ENCODE data around the gene SMARCA4. TPM values are rescaled to one million over a fixed set of nuclear protein-coding genes. Genes with fewer than 3 reads are reported as not detected.

SMARCA4 gene
- total and polyA plus RNA-seq, 3 donors from 2014 or later, result 141 to 188 (median 180) TPM

DNA sequence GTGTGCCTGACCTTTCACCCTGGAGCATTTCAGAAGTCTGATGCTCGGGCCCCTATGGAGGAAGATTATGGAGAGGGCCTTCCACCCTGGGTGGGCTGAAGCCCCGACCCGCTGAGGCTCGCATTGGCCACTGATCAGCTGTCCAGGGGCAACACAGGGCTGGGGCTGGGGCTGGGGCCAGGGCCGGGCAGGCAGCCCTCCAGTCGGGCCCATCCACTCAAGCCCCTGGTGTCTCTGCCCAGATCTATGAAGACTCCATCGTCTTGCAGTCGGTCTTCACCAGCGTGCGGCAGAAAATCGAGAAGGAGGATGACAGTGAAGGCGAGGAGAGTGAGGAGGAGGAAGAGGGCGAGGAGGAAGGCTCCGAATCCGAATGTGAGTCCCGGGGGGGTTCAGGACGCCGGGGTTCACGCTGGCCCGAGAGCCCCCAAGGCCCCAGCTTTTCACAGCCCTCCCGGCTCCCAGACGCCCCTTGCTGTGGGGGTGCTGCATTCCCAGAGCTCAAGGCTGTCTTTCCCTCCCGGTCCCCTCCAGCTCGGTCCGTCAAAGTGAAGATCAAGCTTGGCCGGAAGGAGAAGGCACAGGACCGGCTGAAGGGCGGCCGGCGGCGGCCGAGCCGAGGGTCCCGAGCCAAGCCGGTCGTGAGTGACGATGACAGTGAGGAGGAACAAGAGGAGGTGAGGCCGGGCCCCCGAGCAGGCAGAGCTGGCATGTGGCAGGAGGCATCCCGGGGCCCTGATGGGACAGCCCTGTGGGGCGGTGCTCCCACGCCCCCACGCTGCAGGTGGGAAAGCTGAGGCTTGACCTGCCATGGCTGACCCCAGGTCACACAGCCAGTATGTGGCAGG is 98.9 kb downstream of the SMARCA4 start:
- 92 to 94% methylated on average over 26 to 43 of the region's 43 CpGs for WGBS, 2 donors
- TF ChIP-seq POLR2A (IDR thresholded peaks at IDR 0.05), result no peak
- no peak for TF ChIP-seq CTCF (IDR thresholded peaks at IDR 0.05)
- no peaks in the 10 kb centered on the region for H3K27me3 ChIP-seq
- no peaks in the 10 kb centered on the region for H3K36me3 ChIP-seq (ENCODE audit: low read depth, missing control alignments)
- no peak overlapping the region for H3K27ac ChIP-seq
- intact Hi-C loops (cut with DNase I; ENCODE audit: low total_unique reads), result no loop called here
- H3K4me1 ChIP-seq, result no peaks in the 10 kb centered on the region
- no peak overlapping the region for H3K4me3 ChIP-seq
- no peaks in the 10 kb centered on the region for H3K9me3 ChIP-seq
- DNase-seq, result no peak

DNA sequence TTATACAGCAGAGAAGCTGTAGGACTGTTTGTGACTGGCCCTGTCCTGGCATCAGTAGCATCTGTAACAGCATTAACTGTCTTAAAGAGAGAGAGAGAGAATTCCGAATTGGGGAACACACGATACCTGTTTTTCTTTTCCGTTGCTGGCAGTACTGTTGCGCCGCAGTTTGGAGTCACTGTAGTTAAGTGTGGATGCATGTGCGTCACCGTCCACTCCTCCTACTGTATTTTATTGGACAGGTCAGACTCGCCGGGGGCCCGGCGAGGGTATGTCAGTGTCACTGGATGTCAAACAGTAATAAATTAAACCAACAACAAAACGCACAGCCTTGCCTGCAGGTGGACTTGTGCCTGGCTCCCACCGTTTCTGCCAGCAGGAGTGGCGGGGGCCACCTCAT is 101.1 kb downstream of the SMARCA4 start:
- Histone ChIP-seq H3K36me3 (ENCODE audit: low read depth, missing control alignments) (no peaks in the 10 kb centered on the region), H3K4me3 (no peak overlapping the region), H3K27ac (no peak overlapping the region), H3K9me3 (no peaks in the 10 kb centered on the region), H3K4me1 (no peaks in the 10 kb centered on the region), H3K27me3 (no peaks in the 10 kb centered on the region)
- WGBS, 2 donors, result 82 to 87% methylated on average over 13 to 14 of the region's 14 CpGs
- TF ChIP-seq CTCF (IDR thresholded peaks at IDR 0.05), result no peak
- TF ChIP-seq POLR2A (IDR thresholded peaks at IDR 0.05), result no peak
- no peak for DNase-seq
- intact Hi-C loops (cut with DNase I; ENCODE audit: low total_unique reads), result no loop called here

- Histone ChIP-seq H3K4me1 (no peaks in the 10 kb centered on the region), H3K4me3 (no peak overlapping the region), H3K36me3 (ENCODE audit: low read depth, missing control alignments) (no peaks in the 10 kb centered on the region), H3K9me3 (no peaks in the 10 kb centered on the region), H3K27me3 (no peaks in the 10 kb centered on the region), H3K27ac (no peak overlapping the region)
- DNase-seq, result no peak
- WGBS, 2 donors, result 77 to 86% methylated on average over 3 of the region's 3 CpGs
- intact Hi-C loops (cut with DNase I; ENCODE audit: low total_unique reads), result no loop called here
- TF ChIP-seq CTCF (IDR thresholded peaks at IDR 0.05) (no peak), POLR2A (IDR thresholded peaks at IDR 0.05) (no peak)
Measured at GRCh38 chr19:11063434-11063833, 102.6 kb downstream of the SMARCA4 start.

GRCh38 chr19:11064831-11065303 is 104.0 kb downstream of the SMARCA4 start:
- intact Hi-C loops (cut with DNase I; ENCODE audit: low total_unique reads), result no loop called here
- Histone ChIP-seq H3K27me3 (no peaks in the 10 kb centered on the region), H3K4me3 (no peak overlapping the region), H3K27ac (peak overlapping the region in 1 of 2 donors; percentile 64), H3K9me3 (no peaks in the 10 kb centered on the region), H3K4me1 (no peaks in the 10 kb centered on the region), H3K36me3 (ENCODE audit: low read depth, missing control alignments) (no peaks in the 10 kb centered on the region)
- 48 to 64% methylated on average over 5 to 10 of the region's 10 CpGs for WGBS, 2 donors
- TF ChIP-seq CTCF (IDR thresholded peaks at IDR 0.05), result no peak
- no peak for TF ChIP-seq POLR2A (IDR thresholded peaks at IDR 0.05)
- DNase-seq, result peak; percentile 51

DNA sequence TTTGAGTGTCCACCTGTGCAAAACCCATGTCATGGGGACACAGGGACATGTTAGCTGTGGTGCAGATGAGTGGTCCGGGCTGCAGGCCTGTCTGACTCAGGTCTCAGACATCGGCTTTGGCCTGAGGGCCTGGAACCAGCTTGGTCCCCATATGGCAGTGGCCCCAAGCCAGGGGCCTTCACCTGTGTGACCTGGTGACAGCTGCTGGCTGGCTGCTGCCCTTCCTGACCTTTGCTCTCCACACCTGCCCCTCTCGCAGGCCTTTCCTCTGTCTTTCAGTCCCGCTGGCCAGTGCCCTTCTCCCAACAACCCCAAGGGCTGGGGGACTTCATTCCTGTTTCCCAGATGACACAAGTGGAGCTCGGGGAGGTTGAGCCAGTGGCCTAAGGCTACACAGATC is 105.5 kb downstream of the SMARCA4 start:
- 91 to 92% methylated on average over 5 of the region's 5 CpGs for WGBS, 2 donors
- TF ChIP-seq CTCF (IDR thresholded peaks at IDR 0.05) (no peak), POLR2A (IDR thresholded peaks at IDR 0.05) (no peak)

More for the DNA sequence above, 105.5 kb downstream of the SMARCA4 start:
- no peaks in the 10 kb centered on the region for H3K4me1 ChIP-seq
- H3K27me3 ChIP-seq, result no peaks in the 10 kb centered on the region
- no peak for DNase-seq
- H3K27ac ChIP-seq, result no peak overlapping the region
- no peaks in the 10 kb centered on the region for H3K9me3 ChIP-seq
- H3K4me3 ChIP-seq, result no peak overlapping the region
- no peaks in the 10 kb centered on the region for H3K36me3 ChIP-seq (ENCODE audit: low read depth, missing control alignments)
- intact Hi-C loops (cut with DNase I; ENCODE audit: low total_unique reads), result no loop called here

All from testis (tissue), 3 donors.